IgD-negative memory B cell (primary cell): ENCODE results near the gene PALM. TPM values are rescaled to one million over a fixed set of nuclear protein-coding genes. Genes with fewer than 3 reads are reported as not detected.

Experiments used
- H3K27ac Mint-ChIP-seq, 3 donors: one replicate each; pipeline ENCODE4 v1.8.0; 2020 to 2022; ENCODE audit warnings: mild to moderate bottlenecking in 3 of 3, mixed read lengths in 3 of 3, moderate library complexity in 1 of 3
- H3K27me3 Mint-ChIP-seq: one replicate; pipeline ENCODE4 v1.8.0; 2021; ENCODE audit warnings: mixed read lengths
- H3K36me3 Mint-ChIP-seq: one replicate; pipeline ENCODE4 v1.8.0; 2020; ENCODE audit warnings: mild to moderate bottlenecking, mixed read lengths
- H3K4me1 Mint-ChIP-seq, 3 donors: one replicate each; pipeline ENCODE4 v1.8.0; 2020 to 2022; ENCODE audit warnings: mixed read lengths in 3 of 3, mild to moderate bottlenecking in 1 of 3
- H3K4me3 Mint-ChIP-seq, 4 donors: one replicate each; pipeline ENCODE4 v1.8.0; 2020 to 2022; ENCODE audit warnings: mild to moderate bottlenecking in 4 of 4, mixed read lengths in 4 of 4, moderate library complexity in 3 of 4
- H3K9me3 Mint-ChIP-seq, 3 donors: one replicate each; pipeline ENCODE4 v1.8.0; 2020 to 2021; ENCODE audit warnings: mixed read lengths in 3 of 3, mild to moderate bottlenecking in 1 of 3
- polyA plus RNA-seq: library from polyadenylated mRNA; unstranded; fragments of 300-500 nt; fragmentation: Illumina TruSeq; gene quantifications from one replicate; pipeline ENCODE4 v1.2.3, GENCODE V29; 2021

The PALM gene
- polyA plus RNA-seq, 1 donor from 2014 or later = not detected

DNA sequence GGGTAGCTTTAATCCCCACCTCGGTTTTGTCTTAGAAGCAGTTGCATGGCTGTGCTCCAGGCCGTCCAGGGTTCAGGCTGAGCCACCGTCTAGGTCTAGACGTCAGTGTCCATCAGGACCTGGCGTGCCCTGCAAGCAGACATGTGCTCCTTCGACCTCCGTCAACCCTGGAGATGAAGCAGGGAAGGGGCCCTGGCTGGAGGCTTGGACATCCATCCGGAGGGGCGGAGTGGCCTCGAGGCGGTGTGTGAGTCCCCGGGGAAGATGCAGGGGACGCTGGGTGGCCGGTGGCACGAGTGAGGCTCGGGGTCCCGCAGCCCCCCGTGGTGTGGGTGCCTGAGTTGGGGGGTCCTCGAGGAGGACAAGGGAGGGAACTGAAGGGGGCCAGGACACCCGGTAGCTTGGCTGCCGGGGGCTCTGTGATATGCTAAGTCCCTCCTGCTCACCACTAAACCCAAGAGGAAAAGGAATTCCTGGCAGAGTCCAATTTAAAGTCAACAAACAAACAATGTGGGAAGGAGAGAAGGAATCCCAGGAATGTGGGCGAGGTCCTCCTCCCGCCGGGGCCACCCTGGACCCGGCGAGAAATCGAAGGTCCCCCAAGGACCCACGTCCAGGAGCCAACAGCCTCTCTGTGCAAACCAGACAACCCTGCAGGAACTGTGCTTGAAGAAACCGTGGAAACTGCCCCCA, 73.6 kb downstream of the PALM start:
- Mint-ChIP-seq H3K27ac (no peak overlapping the region), H3K9me3 (no peaks in the 10 kb centered on the region), H3K4me3 (no peak overlapping the region), H3K27me3 (peaks cover 5% of the 10 kb centered on the region), H3K4me1 (no peaks in the 10 kb centered on the region), H3K36me3 (no peaks in the 10 kb centered on the region)

DNA sequence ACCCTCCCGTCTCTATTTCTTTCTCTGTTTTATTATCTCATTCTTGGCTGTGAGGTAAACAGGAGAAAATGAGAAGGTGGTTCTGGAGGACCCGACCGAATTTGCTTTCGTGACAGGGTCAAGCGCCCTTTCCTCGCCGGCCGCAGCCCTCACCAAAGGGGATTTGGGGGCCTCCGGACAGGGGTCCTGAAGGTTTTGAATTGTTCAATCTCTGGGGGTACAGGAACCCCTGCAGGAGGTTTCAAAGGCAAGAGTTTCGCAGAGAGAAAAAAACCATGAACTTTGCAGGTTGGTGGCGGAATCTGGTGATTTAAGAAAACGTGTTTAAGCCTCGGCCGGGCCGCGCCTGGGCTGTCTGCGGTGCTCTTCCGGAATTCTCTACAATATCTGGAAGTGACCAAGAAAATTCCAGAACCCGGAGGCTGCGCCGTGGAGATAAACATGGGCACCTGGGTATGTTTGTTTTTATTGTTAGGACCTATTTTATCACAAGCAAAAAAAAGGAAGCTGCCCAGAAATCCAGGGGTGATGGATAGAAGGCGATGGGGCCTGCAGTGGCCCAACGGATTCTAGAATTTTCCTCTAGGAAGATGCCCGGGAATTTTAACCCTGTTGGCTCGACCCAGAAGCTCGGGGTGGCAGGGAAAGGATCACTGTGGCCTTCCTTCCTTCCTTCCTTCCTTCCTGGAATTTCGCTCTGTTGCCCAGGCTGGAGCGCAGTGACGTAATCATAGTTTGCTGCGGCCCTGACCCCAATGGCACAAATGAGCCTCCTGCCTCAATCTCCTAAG, 74.3 kb downstream of the PALM start:
- no peaks in the 10 kb centered on the region for H3K4me1 Mint-ChIP-seq
- peaks cover 5% of the 10 kb centered on the region for H3K27me3 Mint-ChIP-seq
- H3K36me3 Mint-ChIP-seq = no peaks in the 10 kb centered on the region
- no peaks in the 10 kb centered on the region for H3K9me3 Mint-ChIP-seq
- H3K4me3 Mint-ChIP-seq = no peak overlapping the region
- H3K27ac Mint-ChIP-seq = no peak overlapping the region

DNA sequence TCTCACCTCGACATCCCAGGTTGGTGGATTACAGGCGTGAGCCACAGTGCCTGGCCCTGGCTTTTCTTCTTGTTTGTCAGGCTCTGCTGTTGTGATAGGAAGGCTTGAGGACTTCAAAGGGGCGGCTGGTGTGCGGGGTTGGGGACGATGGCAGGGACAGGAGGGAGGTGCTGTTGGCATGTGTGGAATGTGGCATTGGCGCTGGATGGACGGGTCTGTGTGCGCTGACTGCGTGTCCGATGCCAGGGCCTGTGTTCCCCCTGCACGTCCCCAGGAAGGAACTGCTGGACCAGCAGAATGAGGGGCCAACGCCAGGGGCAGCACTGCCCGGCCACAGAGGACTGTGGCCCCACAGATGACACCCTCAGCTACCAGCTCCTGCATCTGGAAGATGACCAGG, 75.8 kb downstream of the PALM start:
- Mint-ChIP-seq H3K27ac (no peak overlapping the region), H3K27me3 (peaks cover 6% of the 10 kb centered on the region), H3K4me3 (no peak overlapping the region), H3K9me3 (no peaks in the 10 kb centered on the region), H3K36me3 (no peaks in the 10 kb centered on the region), H3K4me1 (no peaks in the 10 kb centered on the region)

DNA sequence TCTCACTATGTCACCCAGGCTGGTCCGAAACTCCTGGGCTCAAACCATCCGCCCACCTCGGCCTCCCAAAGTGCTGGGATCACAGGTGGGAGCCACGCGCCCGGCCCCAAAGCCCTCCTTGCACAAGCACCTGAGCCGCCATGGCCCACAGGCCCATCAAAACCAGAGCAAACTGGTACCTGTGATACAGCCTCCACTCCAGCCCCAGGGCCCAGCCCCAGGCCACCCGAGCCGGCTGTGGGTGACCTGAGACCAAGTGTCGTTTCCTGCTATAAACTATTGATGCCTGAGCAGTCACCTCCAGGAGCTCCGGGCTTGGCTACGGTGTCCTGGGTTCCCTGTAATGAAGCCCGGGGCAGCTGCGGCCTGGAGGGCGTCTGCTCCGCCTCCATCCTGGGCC, 78.8 kb downstream of the PALM start:
- H3K4me3 Mint-ChIP-seq = no peak overlapping the region
- H3K27ac Mint-ChIP-seq = no peak overlapping the region
- peaks cover 3% of the 10 kb centered on the region for H3K27me3 Mint-ChIP-seq
- no peaks in the 10 kb centered on the region for H3K4me1 Mint-ChIP-seq
- no peaks in the 10 kb centered on the region for H3K9me3 Mint-ChIP-seq
- H3K36me3 Mint-ChIP-seq = no peaks in the 10 kb centered on the region

DNA sequence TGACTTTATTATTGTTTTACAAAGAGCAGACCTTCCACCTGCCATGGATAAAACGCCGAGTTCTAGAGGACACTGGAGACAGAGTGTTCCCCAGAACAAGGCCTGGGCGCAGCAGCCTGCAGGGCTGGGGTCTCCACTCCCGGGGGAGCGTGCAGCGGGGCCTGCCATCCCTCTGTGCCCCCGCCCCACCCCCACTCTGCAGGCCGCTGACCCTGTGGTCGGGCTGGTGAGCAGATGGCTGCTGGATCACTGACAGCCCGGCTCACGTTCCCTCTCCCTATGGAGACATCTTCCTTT, 79.9 kb downstream of the PALM start:
- no peaks in the 10 kb centered on the region for H3K9me3 Mint-ChIP-seq
- no peaks in the 10 kb centered on the region for H3K4me1 Mint-ChIP-seq
- H3K27ac Mint-ChIP-seq = peak overlapping the region in 1 of 3 donors; percentile 20
- peaks cover 3% of the 10 kb centered on the region for H3K27me3 Mint-ChIP-seq
- no peak overlapping the region for H3K4me3 Mint-ChIP-seq
- H3K36me3 Mint-ChIP-seq = no peaks in the 10 kb centered on the region

DNA sequence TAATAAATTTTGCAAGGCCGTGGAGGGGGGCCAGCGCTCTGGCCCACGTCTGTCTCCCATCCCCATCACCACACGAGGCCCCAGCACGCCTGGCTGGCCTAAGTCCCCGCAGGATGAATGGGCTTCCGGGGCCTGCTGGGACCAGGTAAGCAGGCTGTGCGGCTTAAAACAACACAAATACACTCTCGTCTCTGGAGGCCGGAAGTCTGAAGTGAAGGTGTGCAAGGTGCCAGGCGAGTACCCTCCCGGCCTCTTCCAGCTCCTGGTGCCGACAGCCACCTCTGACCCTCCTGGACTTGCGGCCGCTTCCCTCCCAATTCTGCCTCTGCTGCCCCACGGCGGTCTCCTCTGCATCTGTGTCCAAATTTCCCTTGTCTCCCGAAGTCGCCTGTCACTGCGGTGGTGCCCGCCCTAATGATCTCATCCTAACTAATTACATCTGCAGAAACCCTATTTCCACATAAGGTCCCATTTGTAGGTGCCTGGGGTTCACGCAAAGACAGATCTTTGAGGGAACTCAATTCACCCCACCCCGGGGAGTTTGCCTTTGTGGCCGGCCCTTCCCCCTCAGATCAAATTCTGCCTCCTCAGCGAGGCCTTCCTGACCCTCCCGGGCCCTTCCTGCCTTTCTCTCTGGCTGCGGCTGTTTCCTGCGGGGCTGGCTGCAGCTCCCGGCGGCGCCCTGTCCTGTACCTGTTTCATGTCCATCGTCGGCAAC, 80.4 kb downstream of the PALM start:
- Mint-ChIP-seq H3K9me3 (no peaks in the 10 kb centered on the region), H3K4me1 (no peaks in the 10 kb centered on the region), H3K36me3 (no peaks in the 10 kb centered on the region), H3K27ac (peak overlapping the region in 1 of 3 donors; percentile 20), H3K27me3 (peaks cover 3% of the 10 kb centered on the region), H3K4me3 (no peak overlapping the region)

DNA sequence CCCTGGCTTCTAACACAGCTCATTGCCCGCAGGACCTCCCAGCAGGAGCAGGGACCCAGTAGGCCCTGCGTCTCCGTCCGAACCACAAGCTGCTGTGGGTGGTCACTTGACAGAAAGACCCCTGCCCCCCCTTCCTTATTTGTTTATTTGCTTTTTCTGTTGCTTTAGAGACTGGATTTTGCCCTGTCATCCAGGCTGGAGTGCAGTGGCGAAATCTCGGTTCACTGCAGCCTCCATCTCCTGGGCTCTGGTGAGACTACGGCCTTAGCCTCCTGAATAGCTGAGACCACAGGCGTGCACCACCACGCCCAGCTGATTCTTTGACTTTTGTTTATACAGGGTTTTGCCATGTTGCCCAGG, 80.9 kb downstream of the PALM start:
- Mint-ChIP-seq H3K9me3 (no peaks in the 10 kb centered on the region), H3K27me3 (peaks cover 3% of the 10 kb centered on the region), H3K4me1 (no peaks in the 10 kb centered on the region), H3K36me3 (no peaks in the 10 kb centered on the region), H3K4me3 (no peak overlapping the region), H3K27ac (no peak overlapping the region)

DNA sequence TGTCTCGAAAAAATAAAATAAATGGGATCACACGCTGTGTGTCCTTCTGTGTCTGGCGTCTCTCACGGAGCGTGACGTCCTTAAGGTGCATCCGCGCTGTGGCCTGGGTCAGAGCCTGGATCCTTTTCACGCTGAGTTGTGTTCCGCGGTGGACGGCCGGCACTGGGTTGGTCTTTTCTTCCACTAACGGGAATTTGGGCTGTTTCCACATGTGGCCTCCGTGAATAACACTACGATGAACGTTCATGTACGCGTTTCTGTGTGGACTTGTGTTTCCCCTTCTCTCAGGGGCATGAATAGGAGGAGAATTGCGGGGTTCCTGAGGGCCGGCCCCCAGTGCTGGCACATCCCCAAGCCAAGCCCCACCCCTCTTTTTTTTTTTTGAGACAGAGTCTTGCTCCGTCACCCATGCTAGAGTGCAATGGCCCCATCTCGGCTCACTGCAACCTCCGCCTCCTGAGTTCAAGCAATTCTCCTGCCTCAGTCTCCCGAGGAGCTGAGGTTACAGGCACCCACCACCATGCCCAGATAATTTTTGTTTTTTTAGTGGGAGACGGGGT, 82.4 kb downstream of the PALM start:
- Mint-ChIP-seq H3K4me3 (peak overlapping the region in 1 of 4 donors; percentile 21), H3K27ac (no peak overlapping the region), H3K36me3 (no peaks in the 10 kb centered on the region), H3K9me3 (no peaks in the 10 kb centered on the region), H3K27me3 (peaks cover 3% of the 10 kb centered on the region), H3K4me1 (no peaks in the 10 kb centered on the region)

DNA sequence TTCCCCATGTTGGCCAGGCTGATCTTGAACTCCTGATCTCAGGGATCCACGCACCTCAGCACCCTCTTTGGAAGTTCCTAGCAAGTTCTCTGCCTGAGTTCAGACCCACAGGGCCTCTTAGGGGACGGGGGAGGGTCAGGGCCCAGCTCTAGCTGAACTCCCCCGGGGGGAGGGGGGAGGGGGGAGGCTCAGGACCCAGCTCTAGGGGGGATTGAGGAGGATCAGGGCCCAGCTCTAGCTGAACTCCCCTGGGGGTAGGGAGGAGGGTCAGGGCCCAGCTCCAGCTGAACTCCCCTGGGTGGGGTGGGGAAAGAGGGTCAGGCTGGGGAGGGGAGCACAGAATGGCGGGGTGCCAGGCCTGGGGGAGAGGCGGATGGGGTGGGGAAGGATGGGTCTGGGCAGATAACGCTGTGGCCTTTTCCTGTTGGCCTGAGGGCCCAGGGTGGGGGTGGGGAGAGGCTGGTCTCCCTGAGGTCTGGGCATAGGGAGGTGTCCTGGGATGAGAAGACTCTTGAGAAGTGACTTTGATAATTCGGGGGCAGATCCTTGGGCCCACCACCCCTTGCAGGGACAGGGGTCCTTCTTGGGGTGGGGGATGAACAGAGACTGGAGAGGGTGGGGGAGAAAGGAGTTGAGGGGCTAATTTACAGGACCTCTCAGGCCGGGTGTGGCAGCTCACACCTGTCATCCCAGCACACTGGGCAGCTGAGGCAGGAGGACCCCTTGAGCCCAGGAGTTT, 83.0 kb downstream of the PALM start:
- Mint-ChIP-seq H3K27ac (no peak overlapping the region), H3K4me1 (peaks cover 0 to 2% (median 2%) of the 10 kb centered on the region in 3 donors)

DNA sequence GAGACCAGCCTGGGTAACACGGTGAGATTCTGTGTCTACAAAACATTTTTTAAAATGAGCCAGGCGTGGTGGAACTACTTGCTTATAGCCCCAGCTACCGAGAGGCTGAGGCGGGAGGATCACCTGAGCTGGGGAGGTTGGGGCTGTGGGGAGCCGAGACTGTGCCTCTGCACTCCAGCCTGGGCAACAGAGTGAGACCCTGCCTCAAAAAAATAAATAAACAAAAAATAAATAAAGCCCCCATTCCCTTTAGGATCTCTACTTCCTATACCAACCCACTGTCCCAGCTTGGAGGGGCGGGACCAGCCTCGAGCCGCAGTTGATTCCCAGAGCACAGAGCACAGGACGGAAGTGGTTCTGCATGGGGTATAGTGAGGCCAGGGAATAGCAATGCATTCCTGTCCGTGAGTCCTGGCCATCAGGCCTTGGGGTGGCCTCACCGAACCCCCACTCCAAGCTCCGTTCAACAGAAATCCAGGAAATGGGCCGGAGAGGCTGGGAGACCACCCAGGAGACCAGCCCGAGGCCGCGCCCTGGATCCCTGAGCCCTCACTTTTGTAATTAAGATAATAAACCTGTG, 83.7 kb downstream of the PALM start:
- Mint-ChIP-seq H3K27ac (no peak overlapping the region), H3K9me3 (no peaks in the 10 kb centered on the region), H3K27me3 (peaks cover 3% of the 10 kb centered on the region), H3K4me3 (peak overlapping the region in 1 of 4 donors; percentile 35), H3K4me1 (peaks cover 0 to 5% (median 4%) of the 10 kb centered on the region in 3 donors), H3K36me3 (no peaks in the 10 kb centered on the region)

More for the DNA sequence above, 83.0 kb downstream of the PALM start:
- no peaks in the 10 kb centered on the region for H3K9me3 Mint-ChIP-seq
- peak overlapping the region in 1 of 4 donors; percentile 28 for H3K4me3 Mint-ChIP-seq
- H3K36me3 Mint-ChIP-seq = no peaks in the 10 kb centered on the region
- peaks cover 3% of the 10 kb centered on the region for H3K27me3 Mint-ChIP-seq

DNA sequence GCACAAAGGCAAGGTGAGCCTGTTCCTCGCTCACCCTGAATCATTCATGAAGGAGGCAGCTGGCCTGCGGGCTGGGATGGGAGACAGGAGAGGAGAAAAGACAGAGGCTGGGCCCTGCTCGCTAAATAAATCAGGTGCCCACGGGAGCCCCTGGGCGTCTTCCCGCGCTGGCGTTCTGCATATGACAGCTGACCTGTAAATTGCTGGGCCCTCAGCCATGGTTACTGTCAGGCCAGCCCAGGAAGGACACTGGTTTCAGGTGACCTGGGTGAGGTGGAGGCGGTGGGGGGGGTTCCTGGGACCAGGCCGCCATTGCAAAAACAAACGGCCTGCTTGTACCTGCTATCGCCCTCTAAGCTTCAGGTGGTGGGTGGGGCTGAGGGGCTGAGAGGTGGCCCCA, 85.1 kb downstream of the PALM start:
- Mint-ChIP-seq H3K27me3 (peaks cover 3% of the 10 kb centered on the region), H3K36me3 (no peaks in the 10 kb centered on the region), H3K4me1 (peaks cover 0 to 7% (median 6%) of the 10 kb centered on the region in 3 donors), H3K4me3 (no peak overlapping the region), H3K9me3 (no peaks in the 10 kb centered on the region), H3K27ac (no peak overlapping the region)

DNA sequence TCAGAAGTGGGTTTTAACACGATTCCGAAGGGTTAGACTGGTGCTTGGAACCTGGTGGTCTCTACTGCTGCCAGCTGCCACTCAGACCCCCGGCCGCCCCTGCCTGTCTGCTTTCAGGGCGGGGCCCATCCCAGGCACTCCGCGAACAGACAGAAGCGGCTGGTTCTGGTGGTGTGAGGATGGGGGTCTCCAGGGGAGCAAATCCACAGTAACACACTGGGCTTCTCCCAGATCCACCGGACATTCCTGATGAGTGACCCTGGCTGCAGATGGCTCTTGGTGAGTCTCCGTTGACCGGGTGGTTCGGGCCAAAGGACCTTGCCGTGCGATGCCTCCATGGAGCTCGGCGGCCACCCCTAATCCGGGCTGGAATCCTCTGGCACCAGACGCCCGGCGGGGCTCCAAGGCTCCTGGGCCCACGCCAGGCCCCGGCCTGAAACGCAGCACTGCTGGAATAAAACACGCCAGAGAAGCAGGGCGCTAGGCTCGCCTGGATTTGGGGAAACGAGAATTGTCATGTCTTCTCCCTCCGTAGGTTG, 86.4 kb downstream of the PALM start:
- Mint-ChIP-seq H3K4me3 (no peak overlapping the region), H3K27me3 (peaks cover 1% of the 10 kb centered on the region), H3K36me3 (no peaks in the 10 kb centered on the region), H3K27ac (no peak overlapping the region), H3K4me1 (peaks cover 4 to 18% (median 16%) of the 10 kb centered on the region in 3 donors), H3K9me3 (no peaks in the 10 kb centered on the region)

DNA sequence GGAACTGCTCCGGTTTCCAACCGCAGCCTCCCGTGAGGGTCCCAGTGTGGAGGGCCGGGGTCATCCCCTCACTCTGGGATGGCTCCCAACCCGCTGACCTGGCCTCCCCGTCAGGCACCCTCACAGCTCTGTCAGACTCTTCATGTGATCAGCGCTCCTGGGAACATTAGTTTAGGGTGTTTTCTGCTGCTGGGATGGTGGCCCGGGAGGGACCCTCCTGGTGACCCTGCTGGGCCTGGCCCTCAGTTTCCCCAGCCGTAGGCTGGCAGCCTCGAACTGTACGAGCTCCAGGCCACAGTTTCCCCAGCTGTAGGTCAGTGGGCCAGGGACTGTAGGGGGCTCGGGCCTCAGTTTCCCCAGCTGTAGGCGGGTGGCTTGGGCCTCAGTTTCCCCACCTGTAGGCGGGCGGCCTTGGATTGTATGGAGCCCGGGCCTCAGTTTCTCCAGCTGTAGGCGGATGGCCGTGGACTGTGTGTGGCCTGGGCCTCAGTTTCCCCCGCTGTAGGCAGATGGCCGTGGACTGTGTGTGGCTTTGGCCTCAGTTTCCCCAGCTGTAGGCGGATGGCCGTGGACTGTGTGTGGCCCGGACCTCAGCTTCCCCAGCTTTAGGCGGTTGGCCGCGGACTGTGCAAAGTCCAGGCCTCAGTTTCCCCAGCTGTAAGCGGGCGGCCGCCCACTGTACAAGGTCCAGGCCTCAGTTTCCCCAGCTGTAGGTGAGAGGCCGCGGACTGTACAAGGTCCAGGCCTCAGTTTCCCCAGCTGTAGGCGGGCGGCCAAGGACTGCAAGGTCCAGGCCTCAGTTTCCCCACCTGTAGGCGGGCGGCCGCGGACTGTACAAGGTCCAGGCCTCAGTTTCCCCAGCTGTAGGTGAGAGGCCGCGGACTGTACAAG, 87.2 kb downstream of the PALM start:
- H3K27ac Mint-ChIP-seq = no peak overlapping the region
- peaks cover under 1% of the 10 kb centered on the region for H3K27me3 Mint-ChIP-seq
- H3K9me3 Mint-ChIP-seq = no peaks in the 10 kb centered on the region
- no peaks in the 10 kb centered on the region for H3K36me3 Mint-ChIP-seq
- peak overlapping the region in 2 of 4 donors; percentile 12 to 60 for H3K4me3 Mint-ChIP-seq
- H3K4me1 Mint-ChIP-seq = peaks cover 10 to 23% (median 21%) of the 10 kb centered on the region in 3 donors
